ENCODE results near the gene SH3PXD2B.

SH3PXD2B gene

GRCh38 chr5:172455511-172456061 lies 1.3 kb upstream of the SH3PXD2B start:
- DNase-seq (ENCODE audit: low read depth) = no peak
- H3K4me3 ChIP-seq (ENCODE audit: low read depth, low read length) = no peak overlapping the region

- peak overlapping the region; percentile 51 for H3K4me3 ChIP-seq (ENCODE audit: low read depth, low read length)
- no peak for DNase-seq (ENCODE audit: low read depth)
These were observed 709 bp upstream of the SH3PXD2B start for GRCh38 chr5:172455087-172455381.

GRCh38 chr5:172453986-172454357 lies 353 bp downstream of the SH3PXD2B start:
- DNase-seq (ENCODE audit: low read depth) = no peak
- peak overlapping the region; percentile 92 for H3K4me3 ChIP-seq (ENCODE audit: low read depth, low read length)

- peak overlapping the region; percentile 92 for H3K4me3 ChIP-seq (ENCODE audit: low read depth, low read length)
- peak; percentile 33 for DNase-seq (ENCODE audit: low read depth)
These were observed 929 bp downstream of the SH3PXD2B start for GRCh38 chr5:172453206-172453985.

- DNase-seq (ENCODE audit: low read depth) = peak; percentile 41
- peak overlapping the region; percentile 92 for H3K4me3 ChIP-seq (ENCODE audit: low read depth, low read length)
These were observed 1.7 kb downstream of the SH3PXD2B start for GRCh38 chr5:172452398-172453205.

- H3K4me3 ChIP-seq (ENCODE audit: low read depth, low read length) = no peak overlapping the region
These were observed 2.5 kb downstream of the SH3PXD2B start for GRCh38 chr5:172451771-172452197.

GRCh38 chr5:172450861-172451695 lies 3.2 kb downstream of the SH3PXD2B start:
- DNase-seq (ENCODE audit: low read depth) = no peak
- H3K4me3 ChIP-seq (ENCODE audit: low read depth, low read length) = no peak overlapping the region

More at GRCh38 chr5:172451771-172452197, 2.5 kb downstream of the SH3PXD2B start:
- peak; percentile 72 for DNase-seq (ENCODE audit: low read depth)

GRCh38 chr5:172450453-172450852 lies 3.9 kb downstream of the SH3PXD2B start:
- DNase-seq (ENCODE audit: low read depth) = no peak
- H3K4me3 ChIP-seq (ENCODE audit: low read depth, low read length) = no peak overlapping the region

GRCh38 chr5:172448999-172449398 lies 5.3 kb downstream of the SH3PXD2B start:
- H3K4me3 ChIP-seq (ENCODE audit: low read depth, low read length) = no peak overlapping the region

GRCh38 chr5:172447646-172448365 lies 6.5 kb downstream of the SH3PXD2B start:
- no peak overlapping the region for H3K4me3 ChIP-seq (ENCODE audit: low read depth, low read length)
- no peak for DNase-seq (ENCODE audit: low read depth)

More at GRCh38 chr5:172448999-172449398, 5.3 kb downstream of the SH3PXD2B start:
- no peak for DNase-seq (ENCODE audit: low read depth)

GRCh38 chr5:172446336-172447051 lies 7.8 kb downstream of the SH3PXD2B start:
- no peak for DNase-seq (ENCODE audit: low read depth)
- no peak overlapping the region for H3K4me3 ChIP-seq (ENCODE audit: low read depth, low read length)

- no peak overlapping the region for H3K4me3 ChIP-seq (ENCODE audit: low read depth, low read length)
- DNase-seq (ENCODE audit: low read depth) = no peak
These were observed 8.5 kb downstream of the SH3PXD2B start for GRCh38 chr5:172445866-172446265.

- DNase-seq (ENCODE audit: low read depth) = no peak
- H3K4me3 ChIP-seq (ENCODE audit: low read depth, low read length) = no peak overlapping the region
These were observed 9.5 kb downstream of the SH3PXD2B start for GRCh38 chr5:172444626-172445365.

- DNase-seq (ENCODE audit: low read depth) = peak; percentile 34
- no peak overlapping the region for H3K4me3 ChIP-seq (ENCODE audit: low read depth, low read length)
These were observed 10.2 kb downstream of the SH3PXD2B start for GRCh38 chr5:172444110-172444510.

GRCh38 chr5:172443441-172444109 lies 10.8 kb downstream of the SH3PXD2B start:
- H3K4me3 ChIP-seq (ENCODE audit: low read depth, low read length) = no peak overlapping the region
- peak; percentile 98 for DNase-seq (ENCODE audit: low read depth)

GRCh38 chr5:172442592-172442991 lies 11.7 kb downstream of the SH3PXD2B start:
- DNase-seq (ENCODE audit: low read depth) = no peak
- H3K4me3 ChIP-seq (ENCODE audit: low read depth, low read length) = no peak overlapping the region

GRCh38 chr5:172441262-172441751 lies 13.0 kb downstream of the SH3PXD2B start:
- no peak overlapping the region for H3K4me3 ChIP-seq (ENCODE audit: low read depth, low read length)
- no peak for DNase-seq (ENCODE audit: low read depth)
